ENCODE data around the gene PNRC1.
"Not testable (repeated sequence)": the region's sequence is repeated elsewhere in the genome, so short reads cannot be mapped to it uniquely, and the experiment has no call there.

PNRC1 gene

DNA sequence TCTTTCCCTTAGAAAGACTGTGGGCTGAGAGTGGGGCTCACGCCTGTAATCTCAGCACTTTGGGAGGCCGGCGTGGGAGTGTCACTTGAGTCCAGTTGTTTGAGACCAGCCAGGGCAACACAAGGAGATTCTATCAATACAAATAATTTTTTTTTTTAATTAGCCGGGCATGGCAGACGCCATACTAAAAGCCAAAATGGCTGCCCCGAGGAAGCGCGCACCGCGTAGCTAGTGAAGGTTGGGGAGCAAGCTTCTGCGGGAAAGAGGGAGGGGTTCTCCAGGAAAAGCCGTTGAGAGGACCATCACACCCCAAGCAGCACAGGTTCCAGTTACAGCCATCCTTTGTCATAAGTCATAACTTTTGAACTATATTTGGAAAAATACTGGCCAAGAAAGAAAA is 21.3 kb upstream of the PNRC1 start:
- no peak for DNase-seq (ENCODE audit: low spot score)

DNA sequence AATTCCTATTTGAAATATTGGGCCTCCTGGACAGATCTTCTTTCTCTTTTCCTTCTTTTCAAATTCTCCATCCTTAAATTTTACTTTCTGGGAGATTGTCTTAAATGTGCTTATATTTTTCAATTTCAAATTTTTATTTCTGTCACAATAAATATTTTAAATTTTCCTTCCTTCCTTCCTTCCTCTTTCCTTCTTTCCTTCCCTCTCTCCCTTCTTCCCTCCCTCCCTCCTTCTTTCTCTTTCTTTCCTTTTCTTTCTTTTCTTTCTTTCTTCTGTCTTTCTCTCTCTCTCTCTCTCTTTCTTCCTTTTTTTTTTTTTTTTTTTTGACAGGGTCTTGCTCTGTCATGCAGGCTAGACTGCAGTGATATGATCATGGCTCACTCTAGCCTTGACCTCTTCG is 16.7 kb upstream of the PNRC1 start:
- DNase-seq (ENCODE audit: low spot score): no peak

DNA sequence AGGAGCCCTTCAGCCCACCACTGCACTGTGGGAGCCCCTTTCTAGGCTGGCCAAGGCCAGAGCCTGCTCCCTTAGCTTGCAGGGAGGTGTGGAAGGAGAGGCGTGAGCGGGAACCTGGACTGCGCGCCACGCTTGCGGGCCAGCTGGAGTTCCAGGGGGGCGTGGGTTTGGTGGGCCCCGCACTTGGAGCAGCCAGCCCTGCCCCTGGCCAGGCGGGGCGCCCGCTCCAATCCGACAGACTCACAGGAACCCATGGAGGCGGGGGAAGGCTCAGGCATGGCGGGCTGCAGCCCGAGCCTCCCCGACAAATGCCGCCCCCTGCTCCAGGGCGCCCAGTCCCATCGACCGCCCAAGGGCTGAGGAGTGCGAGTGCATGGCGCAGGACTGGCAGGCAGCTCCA is 15.6 kb upstream of the PNRC1 start:
- not testable (repeated sequence) for DNase-seq (ENCODE audit: low spot score)

DNA sequence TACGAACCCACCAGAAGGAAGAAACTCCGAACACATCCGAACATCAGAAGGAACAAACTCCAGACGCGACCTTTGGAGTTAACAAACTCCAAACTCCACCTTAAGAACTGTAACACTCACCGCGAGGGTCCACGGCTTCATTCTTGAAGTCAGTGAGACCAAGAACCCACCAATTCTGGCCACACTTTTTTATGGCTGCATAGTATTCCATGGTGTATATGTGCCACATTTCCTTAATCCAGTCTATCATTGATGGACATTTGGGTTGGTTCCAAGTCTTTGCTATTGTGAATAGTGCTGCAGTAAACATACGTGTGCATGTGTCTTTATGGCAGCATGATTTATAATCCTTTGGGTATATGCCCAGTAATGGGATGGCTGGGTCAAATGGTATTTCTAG is 14.4 kb upstream of the PNRC1 start:
- DNase-seq (ENCODE audit: low spot score): not testable (repeated sequence)

DNA sequence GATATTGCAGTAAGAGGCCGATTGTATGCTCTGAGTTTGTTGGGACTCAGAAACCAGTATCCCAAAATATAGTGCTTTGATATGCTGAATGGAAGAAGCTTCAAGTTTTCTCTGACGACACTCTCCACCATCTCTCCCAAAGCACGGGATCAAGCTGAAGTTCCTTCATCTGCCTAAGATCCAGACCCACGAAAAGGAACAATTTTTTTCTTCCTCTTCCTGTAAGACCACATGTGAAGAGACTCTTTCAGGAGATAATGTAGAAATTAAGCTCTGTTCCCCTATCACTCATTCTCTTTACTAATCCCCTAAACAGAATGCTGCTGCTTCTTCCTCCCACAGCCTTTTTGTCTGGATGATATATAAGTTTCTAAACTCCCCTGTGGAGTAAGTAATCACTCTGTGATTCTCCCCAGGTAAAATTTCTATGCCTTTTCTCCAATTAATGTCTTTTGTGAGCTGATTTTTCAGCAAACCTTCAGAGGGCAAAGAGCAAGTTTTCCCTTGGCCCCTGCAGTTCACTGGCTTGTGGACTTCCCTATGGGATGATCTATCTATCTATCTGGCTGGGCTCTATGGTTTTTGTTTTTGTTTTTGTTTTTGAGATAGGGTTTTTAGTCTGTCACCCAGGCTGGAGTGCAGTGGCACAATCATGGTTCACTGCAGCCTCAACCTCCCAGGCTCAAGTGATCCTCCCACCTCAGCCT is 13.5 kb upstream of the PNRC1 start:
- DNase-seq (ENCODE audit: low spot score): no peak

DNA sequence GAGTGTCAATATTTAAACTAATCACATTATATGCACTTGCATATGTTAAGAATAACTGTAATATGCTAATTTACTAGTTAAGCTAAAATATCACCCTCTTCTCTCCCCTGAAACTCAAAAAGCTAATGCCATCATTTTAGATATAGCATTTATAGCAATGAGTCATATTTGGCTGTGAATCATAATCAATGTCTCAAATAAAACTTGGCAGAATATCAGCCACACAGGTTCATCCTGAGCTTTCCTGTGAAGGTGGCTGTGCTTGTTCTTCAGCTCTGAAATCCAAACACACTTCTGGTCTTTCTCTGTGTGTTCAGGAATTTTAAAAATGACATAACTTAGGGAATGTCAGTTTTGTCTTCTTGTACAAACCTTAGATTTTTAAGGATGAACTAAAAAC is 12.8 kb upstream of the PNRC1 start:
- no peak for DNase-seq (ENCODE audit: low spot score)

DNA sequence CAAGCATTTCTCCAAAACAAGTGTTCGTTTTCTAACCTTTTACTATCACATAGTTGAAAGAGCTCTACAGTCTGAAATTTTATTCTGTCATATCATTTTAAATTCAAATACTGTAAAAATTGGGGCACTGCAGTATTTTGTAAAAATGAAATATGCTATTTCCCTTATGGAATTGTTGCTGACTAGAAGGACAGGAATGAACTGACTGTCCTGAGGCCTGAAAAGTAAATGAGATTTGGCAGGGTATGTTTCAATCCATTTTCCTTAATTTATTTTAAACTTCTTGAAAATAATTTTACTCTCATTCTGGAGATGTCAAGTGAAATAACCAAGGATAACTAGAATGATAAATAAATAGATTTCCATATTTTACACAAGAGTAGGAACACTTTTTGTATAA is 11.9 kb upstream of the PNRC1 start:
- no peak for DNase-seq (ENCODE audit: low spot score)

DNA sequence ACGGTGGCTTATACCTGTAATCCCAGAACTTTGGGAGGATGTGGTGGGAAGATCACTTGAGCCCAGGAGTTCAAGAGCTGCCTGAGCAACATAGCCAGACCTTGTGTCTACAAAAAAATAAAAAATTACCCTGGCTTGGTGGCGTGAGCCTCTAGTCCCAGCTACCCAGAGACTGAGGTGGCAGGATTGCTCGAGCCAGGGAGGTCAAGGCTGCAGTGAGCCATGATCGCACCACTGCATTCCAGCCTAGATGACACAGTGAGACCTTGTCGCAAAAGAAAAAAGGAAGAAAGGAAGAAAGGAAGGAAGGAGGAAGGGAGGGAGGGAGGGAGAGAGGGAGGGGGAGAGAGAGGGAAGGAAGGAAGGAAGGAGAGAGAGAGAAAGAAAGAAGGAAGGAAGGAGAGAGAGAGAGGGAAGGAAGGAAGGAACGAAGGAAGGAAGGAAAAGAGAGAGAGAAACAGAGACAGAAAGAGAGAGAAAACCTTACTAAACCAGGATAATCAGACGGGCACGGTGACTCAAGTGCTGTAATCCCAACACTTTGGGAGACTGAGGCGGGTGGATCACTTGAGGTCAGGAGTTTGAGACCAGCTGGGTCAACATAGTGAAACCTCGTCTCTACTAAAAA is 10.9 kb upstream of the PNRC1 start:
- DNase-seq (ENCODE audit: low spot score): no peak

DNA sequence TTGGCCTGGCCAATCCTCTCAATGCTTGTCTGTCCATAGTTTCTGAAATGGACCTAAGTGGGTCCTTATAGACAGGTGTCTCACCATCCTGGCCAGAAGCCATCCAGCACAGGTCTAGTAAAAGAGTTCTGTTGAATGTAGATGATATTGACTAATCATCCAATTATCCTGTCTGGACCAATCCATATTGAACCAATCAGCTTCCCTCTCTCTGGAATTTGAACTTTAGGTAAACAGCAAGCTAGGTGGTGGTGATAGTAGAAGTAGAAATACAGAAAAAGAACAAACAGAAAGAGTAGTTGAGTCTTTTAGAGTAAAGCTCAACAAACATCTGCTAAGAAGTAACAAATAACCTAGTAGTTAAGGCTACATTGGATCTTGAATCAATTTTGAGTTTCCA is 9.5 kb upstream of the PNRC1 start:
- no peak for DNase-seq (ENCODE audit: low spot score)

DNA sequence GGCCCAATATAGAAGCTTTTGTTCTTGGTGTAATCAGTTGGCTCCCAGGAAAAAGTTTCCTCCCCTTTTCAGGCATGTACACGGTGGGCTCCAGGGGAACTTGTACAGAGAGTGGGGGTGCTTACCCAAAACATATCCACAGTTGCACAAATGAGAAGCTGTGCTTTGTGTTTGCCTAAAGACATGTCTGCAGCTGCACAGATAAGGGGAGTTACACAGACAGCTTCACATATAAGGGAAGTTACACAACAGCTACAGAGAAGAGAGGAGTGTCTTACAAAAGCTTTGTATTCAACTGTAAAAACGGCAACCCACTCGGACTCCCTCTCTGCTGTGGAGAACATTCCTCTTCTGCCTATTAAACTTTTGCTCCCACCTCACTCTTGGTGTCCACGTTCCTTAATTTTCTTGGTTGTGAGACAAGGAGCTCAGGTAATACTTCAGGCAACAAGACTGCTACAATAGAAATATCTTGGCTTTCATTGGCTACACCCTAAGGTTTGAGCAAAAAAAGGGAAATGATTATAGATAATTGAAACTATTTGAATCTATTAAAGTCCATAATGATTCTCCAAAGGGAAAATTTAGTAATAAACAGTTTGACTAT is 7.4 kb upstream of the PNRC1 start:
- no peak for DNase-seq (ENCODE audit: low spot score)

DNA sequence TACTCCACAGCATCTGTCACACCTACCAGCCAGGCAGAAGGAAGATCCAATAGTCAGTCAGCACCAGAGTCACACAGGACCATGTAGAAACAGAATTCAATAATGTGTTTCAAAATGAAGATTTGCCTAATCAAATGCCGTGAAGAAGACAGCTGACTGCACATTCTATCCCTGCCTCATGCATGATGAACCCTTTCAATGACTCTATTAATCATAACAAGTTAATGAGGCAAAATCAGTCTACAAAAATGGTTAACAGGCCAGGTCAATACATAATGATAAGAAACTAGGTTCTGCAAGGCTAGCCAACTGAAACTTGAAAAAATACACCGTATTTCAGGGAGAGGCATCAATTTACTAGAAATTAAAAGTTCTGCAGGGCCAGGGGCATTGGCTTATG is 6.7 kb upstream of the PNRC1 start:
- DNase-seq (ENCODE audit: low spot score): no peak

DNA sequence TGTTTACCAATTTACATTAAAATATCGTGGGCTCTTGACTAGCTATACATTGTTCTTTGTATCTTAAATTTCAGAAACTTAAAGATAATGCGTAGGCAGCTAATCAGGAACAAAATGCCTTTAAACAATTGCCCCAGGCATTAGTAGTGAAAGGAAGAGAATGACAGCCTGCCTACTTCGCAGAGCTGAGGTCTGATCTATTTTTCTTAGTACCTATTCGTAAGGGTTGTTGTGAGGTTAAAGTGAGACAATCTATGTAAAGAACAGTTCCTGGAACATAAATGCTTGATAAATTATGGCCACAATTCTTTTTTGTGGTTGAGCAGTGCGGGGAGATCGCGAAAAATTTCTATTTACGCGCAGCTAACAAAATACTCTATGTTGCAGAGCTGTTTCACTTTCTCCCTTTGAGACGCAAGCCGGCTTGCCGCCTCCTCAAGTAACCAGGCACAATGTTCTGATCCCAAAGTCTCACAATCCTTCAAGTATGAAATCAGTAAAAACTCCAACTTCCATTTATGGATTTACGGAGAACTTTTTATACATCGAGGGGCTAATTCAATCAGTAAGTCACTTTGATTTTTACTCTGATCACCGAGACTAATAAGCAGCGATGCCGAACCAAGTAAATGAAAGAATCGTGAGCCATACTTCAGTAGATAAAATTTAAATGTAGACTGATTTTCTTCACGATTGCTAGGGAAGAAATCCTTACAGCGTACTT is 878 bp upstream of the PNRC1 start:
- DNase-seq (ENCODE audit: low spot score): peak; percentile 44

DNA sequence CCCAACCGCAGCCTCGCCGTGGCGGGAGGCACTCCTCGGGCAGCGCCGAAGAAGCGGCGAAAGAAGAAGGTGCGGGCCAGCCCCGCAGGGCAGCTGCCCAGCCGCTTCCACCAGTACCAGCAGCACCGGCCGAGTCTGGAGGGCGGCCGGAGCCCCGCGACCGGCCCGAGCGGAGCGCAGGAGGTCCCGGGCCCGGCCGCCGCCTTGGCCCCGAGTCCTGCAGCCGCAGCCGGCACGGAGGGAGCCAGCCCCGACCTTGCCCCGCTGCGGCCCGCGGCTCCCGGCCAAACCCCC is 525 bp downstream of the PNRC1 start:
- no peak for DNase-seq (ENCODE audit: low spot score)

DNA sequence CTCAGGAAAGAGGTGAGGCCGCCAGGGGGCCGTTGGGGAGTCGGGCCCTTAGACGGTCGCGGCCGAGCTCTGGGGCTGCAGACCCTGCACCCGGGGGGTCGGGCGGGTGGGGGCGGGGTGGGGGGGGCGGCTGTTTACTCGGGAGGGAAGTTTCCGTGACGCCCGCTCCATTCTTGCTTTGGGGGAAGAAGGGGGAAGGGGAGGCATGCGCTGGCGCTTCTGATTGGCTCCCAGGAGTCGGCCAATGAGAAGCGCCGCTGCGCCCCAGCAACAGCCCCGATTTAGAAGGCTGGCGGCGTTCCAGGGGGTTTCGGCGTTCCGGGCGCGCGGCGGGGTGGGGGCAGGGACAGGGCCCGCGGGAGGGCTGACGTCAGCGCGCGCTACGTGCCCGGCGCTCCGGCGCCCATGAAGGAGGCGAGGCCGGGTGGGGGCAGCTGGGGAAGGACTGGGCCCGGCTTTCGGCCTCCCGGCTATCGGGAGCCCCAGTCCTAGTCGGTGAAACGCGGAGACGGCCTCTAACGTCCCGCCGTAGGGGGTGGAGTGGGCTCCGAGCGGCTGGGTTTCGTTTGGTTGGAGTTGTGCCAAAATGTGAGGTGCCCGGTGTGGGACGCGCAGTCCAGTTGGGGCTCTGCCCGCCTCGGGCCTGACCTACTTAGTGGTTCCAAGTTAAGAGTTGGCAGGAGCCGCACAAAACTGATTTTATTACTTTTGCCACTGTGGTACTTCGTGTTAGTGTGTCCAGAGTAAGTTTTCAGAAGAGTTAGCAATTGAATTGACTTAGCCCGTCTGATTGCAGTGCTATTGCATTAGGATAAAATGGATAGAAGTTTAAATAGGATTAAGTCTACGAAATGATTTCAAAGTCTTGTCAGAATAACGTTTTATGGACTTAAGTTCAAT is 1.1 kb downstream of the PNRC1 start:
- DNase-seq (ENCODE audit: low spot score): peak; percentile 95

DNA sequence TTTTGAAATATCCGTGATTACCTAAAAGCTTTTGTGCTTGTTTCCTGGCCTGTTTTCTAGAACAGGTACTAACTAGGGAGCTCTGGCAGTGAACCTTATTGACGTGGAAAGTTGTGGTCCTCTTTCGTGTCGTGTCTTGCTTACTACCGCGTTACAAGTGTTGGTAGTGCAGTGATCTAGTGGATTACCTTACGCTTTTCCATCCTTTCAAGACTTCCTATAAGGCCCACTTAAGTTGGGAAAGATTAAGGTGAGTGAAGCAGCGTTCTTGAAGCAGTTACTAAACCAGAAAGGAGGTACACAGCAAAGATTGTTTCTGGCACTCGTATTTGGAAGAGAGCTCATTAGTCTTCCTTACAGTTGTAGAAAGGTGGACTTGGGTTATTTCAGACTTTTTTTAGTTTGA is 1.9 kb downstream of the PNRC1 start:
- DNase-seq (ENCODE audit: low spot score): no peak

DNA sequence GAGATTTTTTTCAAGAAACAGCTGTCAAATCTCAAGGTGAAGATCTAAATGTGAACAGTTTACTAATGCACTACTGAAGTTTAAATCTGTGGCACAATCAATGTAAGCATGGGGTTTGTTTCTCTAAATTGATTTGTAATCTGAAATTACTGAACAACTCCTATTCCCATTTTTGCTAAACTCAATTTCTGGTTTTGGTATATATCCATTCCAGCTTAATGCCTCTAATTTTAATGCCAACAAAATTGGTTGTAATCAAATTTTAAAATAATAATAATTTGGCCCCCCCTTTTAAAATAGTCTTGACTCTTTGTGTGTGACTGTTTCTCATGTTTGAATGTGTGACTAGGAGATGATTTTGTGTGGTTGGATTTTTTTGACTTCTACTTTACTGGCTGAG is 4.0 kb downstream of the PNRC1 start:
- no peak for DNase-seq (ENCODE audit: low spot score)

DNA sequence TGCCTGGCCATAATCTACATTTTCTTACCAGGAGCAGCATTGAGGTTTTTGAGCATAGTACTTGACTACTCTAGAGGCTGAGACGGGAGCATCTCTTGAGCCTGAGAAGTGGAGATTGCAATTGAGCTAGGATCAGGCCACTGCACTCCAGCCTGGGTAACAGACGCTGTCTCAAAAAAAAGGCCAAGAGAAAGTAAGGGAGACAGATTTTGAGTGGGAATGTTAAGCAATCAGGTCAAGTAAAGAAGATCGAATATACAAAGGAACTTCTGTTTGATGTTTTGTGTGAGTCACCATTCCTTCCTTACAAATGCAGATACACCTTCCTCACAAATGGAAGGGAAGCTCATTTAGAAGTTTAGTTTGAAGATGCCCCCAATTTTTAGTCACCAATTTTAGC is 4.4 kb downstream of the PNRC1 start:
- no peak for DNase-seq (ENCODE audit: low spot score)

DNA sequence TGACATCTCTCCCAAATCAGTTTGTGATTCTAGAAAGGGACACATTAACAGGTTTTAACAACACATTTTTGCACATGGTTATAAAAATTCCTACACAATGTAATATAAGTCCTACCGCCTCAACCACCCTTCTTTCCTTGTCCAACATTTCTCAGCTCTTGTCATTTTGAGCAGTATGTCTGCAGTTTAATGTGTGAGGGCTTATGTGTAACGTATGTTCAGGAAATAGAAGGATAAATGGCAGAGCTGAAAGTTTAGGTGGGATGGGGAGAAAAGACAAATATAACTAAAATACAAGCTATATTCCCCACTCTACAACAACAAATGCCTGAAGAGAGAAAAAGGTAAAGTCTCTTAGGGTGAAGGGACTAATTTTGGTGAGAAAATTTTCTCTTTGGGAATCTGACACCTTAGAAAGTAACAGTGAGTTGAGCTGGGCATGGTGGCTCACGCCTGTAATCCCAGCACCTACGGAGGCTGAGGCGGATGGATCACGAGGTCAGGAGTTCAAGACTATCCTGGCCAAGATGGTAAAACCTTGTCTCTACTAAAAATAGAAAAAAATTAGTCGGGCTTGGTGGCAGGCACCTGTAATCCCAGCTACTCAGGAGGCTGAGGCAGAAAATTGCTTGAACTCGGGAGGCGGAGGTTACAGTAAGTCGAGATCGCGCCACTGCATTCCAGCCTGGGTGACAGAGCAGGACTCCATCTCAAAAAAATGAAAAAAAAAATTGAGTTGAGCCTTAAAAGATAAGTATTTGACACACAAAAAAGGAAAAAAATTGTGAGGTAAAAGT is 5.1 kb downstream of the PNRC1 start:
- DNase-seq (ENCODE audit: low spot score): no peak

DNA sequence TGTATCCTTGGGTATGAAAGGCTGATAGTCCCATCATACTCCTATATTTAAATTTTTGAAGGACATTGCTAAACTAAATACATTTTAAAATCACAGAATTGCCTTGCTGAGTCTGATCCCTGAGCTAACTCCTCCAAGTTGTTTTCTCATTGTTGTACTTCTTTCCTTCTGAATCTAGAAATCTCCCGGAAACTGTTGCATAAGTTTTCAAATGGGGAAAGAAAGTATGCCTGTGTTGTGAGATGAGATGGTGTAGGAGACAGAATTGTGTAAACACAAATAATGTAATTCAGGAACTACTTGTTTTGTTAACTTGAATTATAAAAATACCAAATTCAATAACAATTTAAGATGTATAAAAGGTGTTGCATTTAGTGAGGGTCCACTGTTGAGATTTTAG is 7.3 kb downstream of the PNRC1 start:
- DNase-seq (ENCODE audit: low spot score): no peak

DNA sequence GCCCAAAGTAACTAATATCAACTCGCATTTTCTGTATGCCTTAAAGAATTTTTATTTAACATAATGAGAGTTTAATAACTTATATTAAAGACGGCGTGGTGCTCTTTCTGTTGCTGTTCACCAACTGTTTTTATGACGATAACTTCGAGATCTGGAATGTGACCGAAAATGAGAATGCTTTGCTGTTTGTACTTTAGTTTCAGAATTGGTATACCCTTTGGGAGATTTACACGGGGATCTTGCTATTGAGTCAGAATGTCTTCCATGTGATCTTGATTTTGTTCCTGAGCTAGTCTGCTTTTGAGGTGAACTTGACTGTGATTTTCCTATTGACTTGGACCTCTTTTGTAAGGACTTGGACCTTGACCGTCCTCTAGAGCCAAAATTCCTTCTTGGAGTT is 17.9 kb downstream of the PNRC1 start:
- no peak for DNase-seq (ENCODE audit: low spot score)

DNA sequence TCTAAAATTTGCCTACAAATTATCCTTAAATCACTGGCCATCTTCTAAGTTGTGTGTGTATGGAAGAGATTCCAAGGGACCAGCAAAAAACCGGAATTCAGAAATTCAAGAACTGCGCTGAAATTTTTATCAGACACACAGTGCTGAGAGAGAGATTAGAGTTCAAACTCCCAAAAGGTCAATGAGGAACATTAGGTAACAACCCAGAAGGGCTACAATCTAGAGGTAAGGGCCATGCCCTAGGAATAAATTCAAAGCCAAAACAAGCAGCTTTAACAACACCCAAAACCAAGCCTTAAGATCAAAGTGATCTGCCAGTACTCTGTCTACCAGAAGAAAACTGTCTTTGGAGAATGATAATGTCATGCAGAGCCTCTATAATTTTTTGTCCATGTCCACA is 19.6 kb downstream of the PNRC1 start:
- no peak for DNase-seq (ENCODE audit: low spot score)
